HFFc6 (cell line): ENCODE data around the gene CDH13. TPM values are rescaled to one million over a fixed set of nuclear protein-coding genes. Genes with fewer than 3 reads are reported as not detected.

Experiments used
- DNase-seq: peaks from one replicate; pipeline ENCODE4 v3.0.0-alpha.2; 2018
- H3K27ac Mint-ChIP-seq: 2 replicates; pipeline ENCODE4 v1.8.0; 2020; ENCODE audit warnings: mild to moderate bottlenecking, mixed read lengths
- H3K27me3 Mint-ChIP-seq: 2 replicates; pipeline ENCODE4 v1.8.0; 2021; ENCODE audit warnings: mild to moderate bottlenecking, moderate library complexity, mixed read lengths; ENCODE audit not compliant: insufficient read depth
- H3K36me3 Mint-ChIP-seq: 2 replicates; pipeline ENCODE4 v1.8.0; 2021; ENCODE audit warnings: low read depth, mixed read lengths
- H3K4me1 Mint-ChIP-seq: 2 replicates; pipeline ENCODE4 v1.8.0; 2020; ENCODE audit warnings: low read depth, mixed read lengths
- H3K4me3 Mint-ChIP-seq: 2 replicates; pipeline ENCODE4 v1.8.0; 2020; ENCODE audit warnings: mild to moderate bottlenecking, moderate library complexity, mixed read lengths
- H3K9me3 Mint-ChIP-seq: 2 replicates; pipeline ENCODE4 v1.8.0; 2020; ENCODE audit warnings: mild to moderate bottlenecking, mixed read lengths
- CTCF ChIP-seq: fragments of 200-600 bp; sonication (generic); IDR thresholded peaks from 2 replicates; pipeline ENCODE4 v1.5.0; 2021; ENCODE audit warnings: antibody characterized with exemption, mild to moderate bottlenecking
- total RNA-seq, 6 experiments: library from RNA; stranded (reverse); fragmentation: NEBNext Ultra II Directional; extraction: Animal tissue kit (Norgen Biotek cat#: 25700); gene quantifications; 2 replicates in 1 of 6; 3 replicates in 5 of 6; pipeline ENCODE4 v1.2.3, GENCODE V29; 2021

Gene CDH13
- total RNA-seq, 6 experiments from 2014 or later: 3.6 to 14.7 (median 4.7) TPM

GRCh38 chr16:83272843-83273242 is 646.1 kb downstream of the CDH13 start:
- H3K27me3 Mint-ChIP-seq: no peaks in the 10 kb centered on the region
- no peaks in the 10 kb centered on the region for H3K4me1 Mint-ChIP-seq
- TF ChIP-seq CTCF: no peak
- H3K9me3 Mint-ChIP-seq: peaks cover 31% of the 10 kb centered on the region
- H3K36me3 Mint-ChIP-seq: no peaks in the 10 kb centered on the region
- H3K4me3 Mint-ChIP-seq: no peak overlapping the region
- DNase-seq: no peak
- H3K27ac Mint-ChIP-seq: no peak overlapping the region

- no peaks in the 10 kb centered on the region for H3K36me3 Mint-ChIP-seq
- no peak for TF ChIP-seq CTCF
Observed at GRCh38 chr16:83273504-83274173, 646.9 kb downstream of the CDH13 start.

GRCh38 chr16:83279251-83279650 is 652.5 kb downstream of the CDH13 start:
- H3K27ac Mint-ChIP-seq: no peak overlapping the region
- H3K4me3 Mint-ChIP-seq: no peak overlapping the region
- no peak for TF ChIP-seq CTCF

More at GRCh38 chr16:83273504-83274173, 646.9 kb downstream of the CDH13 start:
- H3K4me1 Mint-ChIP-seq: no peaks in the 10 kb centered on the region
- H3K27ac Mint-ChIP-seq: no peak overlapping the region
- H3K9me3 Mint-ChIP-seq: peaks cover 29% of the 10 kb centered on the region
- H3K27me3 Mint-ChIP-seq: no peaks in the 10 kb centered on the region
- DNase-seq: no peak
- no peak overlapping the region for H3K4me3 Mint-ChIP-seq

GRCh38 chr16:83285921-83286320 is 659.2 kb downstream of the CDH13 start:
- no peak for TF ChIP-seq CTCF
- H3K4me1 Mint-ChIP-seq: no peaks in the 10 kb centered on the region
- DNase-seq: no peak
- no peak overlapping the region for H3K4me3 Mint-ChIP-seq
- no peaks in the 10 kb centered on the region for H3K36me3 Mint-ChIP-seq
- H3K27me3 Mint-ChIP-seq: no peaks in the 10 kb centered on the region
- peaks cover 14% of the 10 kb centered on the region for H3K9me3 Mint-ChIP-seq
- no peak overlapping the region for H3K27ac Mint-ChIP-seq

More at GRCh38 chr16:83279251-83279650, 652.5 kb downstream of the CDH13 start:
- Mint-ChIP-seq H3K36me3 (no peaks in the 10 kb centered on the region), H3K9me3 (peaks cover 28% of the 10 kb centered on the region), H3K4me1 (no peaks in the 10 kb centered on the region), H3K27me3 (no peaks in the 10 kb centered on the region)
- DNase-seq: no peak

GRCh38 chr16:83296505-83296904 is 669.7 kb downstream of the CDH13 start:
- no peak for TF ChIP-seq CTCF
- Mint-ChIP-seq H3K4me1 (no peaks in the 10 kb centered on the region), H3K27me3 (no peaks in the 10 kb centered on the region), H3K36me3 (no peaks in the 10 kb centered on the region), H3K4me3 (no peak overlapping the region), H3K9me3 (peaks cover 13% of the 10 kb centered on the region), H3K27ac (no peak overlapping the region)
- DNase-seq: no peak
